H1 (cell line): ENCODE data around the gene SOWAHD. TPM values are rescaled to one million over a fixed set of nuclear protein-coding genes. Genes with fewer than 3 reads are reported as not detected.

ENCODE experiments used
- CTCF ChIA-PET: fragments of 300-600 bp; sonication (Branson Sonifier 250); formaldehyde crosslinking; loops from one replicate; lab custom pipeline; 2021; ENCODE audit not compliant: partially characterized antibody; lab: Charles Lee
- POLR2A ChIA-PET: fragments of 300-600 bp; sonication (Branson Sonifier 250); formaldehyde crosslinking; loops from one replicate; lab custom pipeline; 2021; ENCODE audit warnings: inconsistent platforms; ENCODE audit not compliant: partially characterized antibody; lab: Charles Lee
- DNase-seq, 2 experiments: peaks; one replicate each; pipeline versions ENCODE4 v3.0.0 to v3.0.0-alpha.2; 2010 to 2022; ENCODE audit warnings: low spot score in 2 of 2, low read depth in 1 of 2, mixed read lengths in 1 of 2
- FAIRE-seq: peaks from 2 replicates; lab custom pipeline; 2011; peaks lifted over from hg19 to GRCh38; lab: Jason Lieb, UNC
- H2AFZ ChIP-seq: 2 replicates; pipeline ENCODE4 v1.8.1; 2012; ENCODE audit warnings: low read length, inconsistent platforms
- H2AK5ac ChIP-seq: 2 replicates; pipeline ENCODE4 v1.6.1; 2013; ENCODE audit warnings: low read depth, low read length
- H2BK120ac ChIP-seq: replicated peaks from 2 replicates; pipeline ENCODE3; 2013; ENCODE audit warnings: low read depth, low read length, inconsistent platforms
- H2BK12ac ChIP-seq: 2 replicates; pipeline ENCODE4 v1.6.1; 2013; ENCODE audit warnings: low read depth, low read length
- H2BK15ac ChIP-seq: 2 replicates; pipeline ENCODE4 v1.6.1; 2013; ENCODE audit warnings: low read length
- H2BK20ac ChIP-seq: 2 replicates; pipeline ENCODE4 v1.6.1; 2013; ENCODE audit warnings: low read length
- H2BK5ac ChIP-seq: 2 replicates; pipeline ENCODE4 v1.6.1; 2013; ENCODE audit warnings: low read depth, low read length
- H3K14ac ChIP-seq: 2 replicates; pipeline ENCODE4 v1.6.1; 2013; ENCODE audit warnings: inconsistent platforms; ENCODE audit not compliant: insufficient read length
- H3K18ac ChIP-seq: 2 replicates; pipeline ENCODE4 v1.6.1; 2013; ENCODE audit warnings: low read length; ENCODE audit errors: extremely low read depth
- H3K23ac ChIP-seq: 2 replicates; pipeline ENCODE4 v1.6.1; 2013; ENCODE audit warnings: inconsistent platforms; ENCODE audit not compliant: insufficient read length
- H3K23me2 ChIP-seq: 2 replicates; pipeline ENCODE4 v1.6.1; 2013; ENCODE audit warnings: low read depth, low read length
- H3K27ac ChIP-seq: 2 replicates; pipeline ENCODE4 v1.6.1; 2011; ENCODE audit warnings: low read depth, low read length, inconsistent platforms
- H3K27me3 ChIP-seq, 4 experiments: replicated peaks in 1 of 4; 1 replicate in 1 of 4; 2 replicates in 3 of 4; pipeline versions ENCODE4 v1.6.1 to v1.8.1; 2011 to 2013; ENCODE audit warnings: low read length in 3 of 4, mild to moderate bottlenecking in 3 of 4, inconsistent platforms in 2 of 4, mixed read lengths in 2 of 4, moderate library complexity in 1 of 4; ENCODE audit not compliant: control insufficient read depth in 3 of 4, insufficient read depth in 3 of 4; ENCODE audit errors: extremely low read depth in 1 of 4
- H3K36me3 ChIP-seq, 4 experiments: 2 replicates each; pipeline versions ENCODE4 v1.6.1 to v1.8.1; 2011 to 2013; ENCODE audit warnings: mild to moderate bottlenecking in 4 of 4, low read length in 3 of 4, moderate library complexity in 2 of 4, control low read depth in 1 of 4, inconsistent platforms in 1 of 4; ENCODE audit not compliant: insufficient read depth in 4 of 4, control insufficient read depth in 2 of 4
- H3K4ac ChIP-seq: replicated peaks from 2 replicates; pipeline ENCODE3; 2013; ENCODE audit warnings: low read length, low read depth, mixed read lengths, inconsistent platforms; ENCODE audit not compliant: insufficient read length
- H3K4me1 ChIP-seq, 4 experiments: replicated peaks in 1 of 4; 1 replicate in 1 of 4; 2 replicates in 3 of 4; pipeline versions ENCODE4 v1.6.1 to v1.8.1; 2011 to 2013; ENCODE audit warnings: low read length in 3 of 4, inconsistent platforms in 2 of 4, mixed read lengths in 1 of 4; ENCODE audit not compliant: insufficient read depth in 4 of 4, control insufficient read depth in 3 of 4
- H3K4me2 ChIP-seq, 2 experiments: 2 replicates each; pipeline versions ENCODE4 v1.6.1 to v1.8.1; 2011 to 2013; ENCODE audit warnings: low read depth in 2 of 2, low read length in 2 of 2, control low read depth in 1 of 2, inconsistent platforms in 1 of 2, mild to moderate bottlenecking in 1 of 2; ENCODE audit not compliant: insufficient read depth in 1 of 2
- H3K4me3 ChIP-seq, 4 experiments: fragments of 200-600, 300-600 bp in 1 of 4; sonication (generic), shearing (Covaris generic), sonication (Bioruptor Twin) in 1 of 4; 2 replicates each; pipeline versions ENCODE4 v1.5.1 to v1.8.1; 2011 to 2016; ENCODE audit warnings: low read length in 4 of 4, low read depth in 3 of 4, control low read depth in 2 of 4, inconsistent platforms in 2 of 4, mild to moderate bottlenecking in 2 of 4, mixed read lengths in 1 of 4, moderate library complexity in 1 of 4; ENCODE audit not compliant: insufficient read depth in 2 of 4; ENCODE audit errors: extremely low read depth in 1 of 4
- H3K56ac ChIP-seq: replicated peaks from 2 replicates; pipeline ENCODE3; 2013; ENCODE audit warnings: low read depth, mild to moderate bottlenecking, mixed read lengths, low read length, inconsistent platforms; ENCODE audit not compliant: insufficient read length
- H3K79me1 ChIP-seq: 2 replicates; pipeline ENCODE4 v1.6.1; 2013; ENCODE audit warnings: low read depth, low read length, control low read depth
- H3K79me2 ChIP-seq, 2 experiments: 2 replicates each; pipeline versions ENCODE4 v1.6.1 to v1.8.1; 2012 to 2013; ENCODE audit warnings: low read length in 2 of 2, mild to moderate bottlenecking in 2 of 2, inconsistent platforms in 1 of 2; ENCODE audit not compliant: insufficient read depth in 2 of 2, control insufficient read depth in 1 of 2
- H3K9ac ChIP-seq, 4 experiments: replicated peaks in 1 of 4; 1 replicate in 1 of 4; 2 replicates in 3 of 4; pipeline versions ENCODE4 v1.6.1 to v1.8.1; 2011 to 2013; ENCODE audit warnings: low read depth in 3 of 4, low read length in 3 of 4, control low read depth in 2 of 4, mild to moderate bottlenecking in 2 of 4, moderate library complexity in 2 of 4, inconsistent platforms in 1 of 4; ENCODE audit errors: extremely low read depth in 1 of 4
- H3K9me3 ChIP-seq, 2 experiments: 2 replicates each; pipeline versions ENCODE4 v1.6.1 to v1.8.1; 2012 to 2013; ENCODE audit warnings: mild to moderate bottlenecking in 2 of 2, moderate library complexity in 2 of 2, control low read depth in 1 of 2, inconsistent platforms in 1 of 2, low read depth in 1 of 2, low read length in 1 of 2, mixed read lengths in 1 of 2; ENCODE audit not compliant: insufficient read depth in 2 of 2
- H4K20me1 ChIP-seq, 2 experiments: replicated peaks in 1 of 2; 2 replicates each; pipeline versions ENCODE3 to v1.8.1; 2011 to 2013; ENCODE audit warnings: inconsistent platforms in 2 of 2, low read length in 2 of 2, mild to moderate bottlenecking in 1 of 2; ENCODE audit not compliant: insufficient read depth in 2 of 2, control insufficient read depth in 1 of 2
- H4K5ac ChIP-seq: 2 replicates; pipeline ENCODE4 v1.6.1; 2013; ENCODE audit warnings: low read length, low read depth, mixed read lengths, inconsistent platforms; ENCODE audit not compliant: insufficient read length
- H4K8ac ChIP-seq: 2 replicates; pipeline ENCODE4 v1.8.0; 2013; ENCODE audit warnings: mild to moderate bottlenecking, moderate library complexity, low read length, inconsistent platforms; ENCODE audit not compliant: insufficient read depth; ENCODE audit errors: extremely low read depth
- H4K91ac ChIP-seq: replicated peaks from 2 replicates; pipeline ENCODE3; 2013; ENCODE audit warnings: low read length, mixed read lengths, inconsistent platforms; ENCODE audit not compliant: insufficient read length
- CBX5 ChIP-seq: fragments of 300-800, 300-1000 bp; sonication (generic); IDR thresholded peaks from 2 replicates; pipeline ENCODE4 v1.7.1; 2016; ENCODE audit warnings: antibody characterized with exemption, low read length, low read depth
- EZH2 ChIP-seq: fragments of 200-600 bp; sonication (generic); IDR thresholded peaks from 2 replicates; pipeline ENCODE4 v1.7.1; 2012; ENCODE audit warnings: low read depth, mild to moderate bottlenecking, moderate library complexity, low read length, inconsistent platforms; ENCODE audit not compliant: severe bottlenecking
- GTF2F1 ChIP-seq: IDR thresholded peaks from 2 replicates; pipeline ENCODE4 v1.6.1; 2012; ENCODE audit warnings: low read depth, low read length, improper control_type of control experiment, borderline replicate concordance
- HDAC2 ChIP-seq, 2 experiments: fragments of 300-600 bp in 1 of 2; sonication (generic) in 1 of 2; IDR thresholded peaks; 2 replicates each; pipeline ENCODE4 v1.6.1; 2011 to 2012; ENCODE audit warnings: low read depth in 2 of 2, low read length in 2 of 2, mild to moderate bottlenecking in 2 of 2, moderate library complexity in 2 of 2, borderline replicate concordance in 1 of 2, inconsistent platforms in 1 of 2
- KDM1A ChIP-seq: fragments of 200-600, 300-600 bp; sonication (generic); IDR thresholded peaks from 2 replicates; pipeline ENCODE4 v1.7.1; 2016; ENCODE audit warnings: mild to moderate bottlenecking, low read length, borderline replicate concordance
- TCF12 ChIP-seq: IDR thresholded peaks from 2 replicates; pipeline ENCODE4 v1.6.1; 2011; ENCODE audit warnings: low read depth, mild to moderate bottlenecking, low read length
- ZNF274 ChIP-seq: IDR thresholded peaks from 2 replicates; pipeline ENCODE4 v1.7.0; 2012; ENCODE audit warnings: low read length, borderline replicate concordance; ENCODE audit errors: extremely low read depth
- WGBS, 2 experiments: shearing (Covaris generic) in 1 of 2; methylation state at CpG; one replicate each; pipeline versions ENCODE4 v1.1.6 to v1.1.7; 2013 to 2015; ENCODE audit warnings: low lambda C conversion rate in 2 of 2, mixed read lengths in 2 of 2, inconsistent platforms in 1 of 2, low coverage in 1 of 2, missing lambda C conversion rate in 1 of 2; ENCODE audit not compliant: insufficient replicate concordance in 2 of 2, insufficient coverage in 1 of 2, insufficient read length in 1 of 2; ENCODE audit errors: extremely low coverage in 1 of 2, missing lambda C conversion rate in 1 of 2; 5-methylcytosine and 5-hydroxymethylcytosine counted together
- polyA plus RNA-seq, 7 experiments: library from polyadenylated mRNA; depleted of rRNA in 3 of 7; stranded (reverse) in 5 of 7; unstranded in 2 of 7; fragments of >200 nt in 5 of 7; fragments of 200-250 nt in 2 of 7; gene quantifications; 1 replicate in 5 of 7; 2 replicates in 1 of 7; 4 replicates in 1 of 7; pipeline versions ENCODE4 v1.2.1 to v1.2.3, GENCODE V29; 2011 to 2013; ENCODE audit warnings: missing spikeins in 2 of 7, mixed read lengths in 2 of 7
- total RNA-seq: library from RNA; stranded (reverse); fragmentation: NEBNext Ultra II Directional; extraction: Animal tissue kit (Norgen Biotek cat#: 25700); gene quantifications from 2 replicates; pipeline ENCODE4 v1.2.1, GENCODE V29; 2021

The SOWAHD gene
- total and polyA plus RNA-seq, 2 of the 8 experiments (the other 6 are each of a cell fraction or from before 2014, with no cell fraction given) = 1.7 to 2.9 TPM

DNA sequence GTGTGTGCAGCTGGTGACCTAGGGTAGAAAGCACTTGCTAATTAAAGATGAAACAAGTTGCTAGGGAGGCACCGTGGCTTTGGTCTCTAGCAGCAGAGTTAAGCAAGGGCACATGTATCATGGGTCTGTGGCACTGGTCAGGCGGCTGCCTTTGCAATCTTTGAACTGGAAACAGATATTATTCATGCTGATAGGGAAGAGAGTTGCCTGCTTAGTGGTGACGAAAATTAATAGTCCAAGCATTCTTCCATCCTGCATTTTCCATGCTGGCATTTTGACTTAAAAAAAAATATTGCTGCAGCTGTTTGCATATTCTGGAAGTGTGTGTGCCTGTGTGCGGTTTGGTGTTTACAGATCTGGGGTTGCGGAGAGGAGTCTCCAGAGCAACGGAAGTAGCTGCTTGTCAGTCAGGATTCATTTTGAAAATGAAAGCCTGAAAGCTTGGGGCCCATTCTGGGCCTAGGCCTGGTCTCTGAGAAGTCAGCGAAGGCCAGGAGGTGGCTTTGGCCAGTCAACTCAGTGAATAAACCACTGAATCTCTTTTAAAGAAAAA, 2.3 kb upstream of the SOWAHD start:
- H3K23ac ChIP-seq = no peak overlapping the region
- no peak overlapping the region for H2BK20ac ChIP-seq
- no peak overlapping the region for H3K27ac ChIP-seq
- H3K79me2 ChIP-seq = no peaks in the 10 kb centered on the region
- POLR2A ChIA-PET = interaction anchor here (0.6 to 1.5 kb wide), 3 partner anchors 131 to 519 kb away, joined by 3 read pairs; no protein-coding TSS in a partner anchor
- no peak overlapping the region for H3K56ac ChIP-seq
- no peak overlapping the region for H2BK5ac ChIP-seq
- no peak overlapping the region for H4K8ac ChIP-seq
- H3K27me3 ChIP-seq = peaks cover 0 to 13% (median 5%) of the 10 kb centered on the region in 4 experiments; a peak in 5 of 7 replicates
- H2BK120ac ChIP-seq = no peak overlapping the region
- peak overlapping the region; percentile 87 to 92; a peak in 2 of 4 replicates for H3K4me2 ChIP-seq
- H2AK5ac ChIP-seq = 0 out of 2 replicates have a peak overlapping the region, but pooled peaks have one; percentile 53
- H3K36me3 ChIP-seq = no peaks in the 10 kb centered on the region
- H4K5ac ChIP-seq = no peak overlapping the region
- DNase-seq = no peak
- no peak overlapping the region for H3K9ac ChIP-seq
- H2BK15ac ChIP-seq = no peak overlapping the region
- no peaks in the 10 kb centered on the region for H4K20me1 ChIP-seq
- H2BK12ac ChIP-seq = no peak overlapping the region
- peaks cover 4 to 21% (median 14%) of the 10 kb centered on the region in 4 experiments for H3K4me1 ChIP-seq
- no peak for TF ChIP-seq ZNF274
- TF ChIP-seq CBX5 = no peak
- TF ChIP-seq KDM1A = no peak
- TF ChIP-seq TCF12 = no peak
- no peak for TF ChIP-seq EZH2
- TF ChIP-seq GTF2F1 = no peak
- TF ChIP-seq HDAC2 (IDR thresholded peaks at IDR 0.05; ENCODE audit: borderline replicate concordance in 1 of 2, low read depth in 2 of 2, low read length in 2 of 2) = no peak
- TF ChIP-seq, all 59 proteins: peak for 0
- 79% methylated on average over 7 of the region's 7 CpGs; no CpG with 5 or more reads in 1 of the 2 experiments for WGBS, 2 experiments
- Histone ChIP-seq H3K14ac (no peak overlapping the region), H2AFZ (no peak overlapping the region), H3K9me3 (no peaks in the 10 kb centered on the region), H3K4me3 (no peak overlapping the region; a peak in 1 of 8 replicates), H3K4ac (no peak overlapping the region), H3K18ac (no peak overlapping the region), H4K91ac (no peak overlapping the region), H3K79me1 (no peaks in the 10 kb centered on the region), H3K23me2 (peaks cover 17% of the 10 kb centered on the region; the same call in 1 of the 2 replicates)
- CTCF ChIA-PET = interaction anchor here (1.0 to 3.8 kb wide), 4 partner anchors 12 to 146 kb away, joined by 3 to 20 read pairs (median 12); no protein-coding TSS in a partner anchor
- FAIRE-seq = no peak
